Esophagus squamous epithelium (tissue), 5 donors: ENCODE data around the gene PTPRD. TPM values are rescaled to one million over a fixed set of nuclear protein-coding genes. Genes with fewer than 3 reads are reported as not detected.

Experiments used
- DNase-seq: peaks from one replicate; lab custom pipeline; 2025; lab: John Stamatoyannopoulos, UW
- H3K27ac ChIP-seq, 4 donors: fragments of 200-600 bp; sonication (generic); one replicate each; pipeline ENCODE4 v1.5.1; 2016 to 2019; ENCODE audit warnings: mild to moderate bottlenecking in 1 of 4
- H3K27me3 ChIP-seq, 4 donors: fragments of 200-600 bp; sonication (generic); 1 replicate in 3 of 4; 2 replicates in 1 of 4; pipeline versions ENCODE4 v1.5.1 to v1.6.0; 2017 to 2021; ENCODE audit warnings: antibody characterized with exemption in 1 of 4
- H3K36me3 ChIP-seq, 3 donors: fragments of 200-600 bp; sonication (generic); one replicate each; pipeline ENCODE4 v1.5.1; 2016 to 2019
- H3K4me1 ChIP-seq, 3 donors: fragments of 200-600 bp; sonication (generic); one replicate each; pipeline ENCODE4 v1.5.1; 2017 to 2019
- H3K4me3 ChIP-seq, 4 donors: fragments of 200-600 bp; sonication (generic); 1 replicate in 3 of 4; 2 replicates in 1 of 4; pipeline ENCODE4 v1.5.1; 2016 to 2019; ENCODE audit warnings: mild to moderate bottlenecking in 2 of 4, moderate library complexity in 1 of 4
- H3K9me3 ChIP-seq, 3 donors: fragments of 200-600 bp; sonication (generic); one replicate each; pipeline ENCODE4 v1.5.1; 2016 to 2019
- POLR2A ChIP-seq, 4 donors: fragments of 450-650 bp; IDR thresholded peaks; one replicate each; pipeline ENCODE4 v1.6.1; 2017; ENCODE audit warnings: antibody characterized with exemption in 4 of 4, mild to moderate bottlenecking in 4 of 4, moderate library complexity in 3 of 4
- WGBS, 2 donors: methylation state at CpG; one replicate each; pipeline ENCODE4 v1.1.5; 2018; 5-methylcytosine and 5-hydroxymethylcytosine counted together
- intact Hi-C: fragments of 100-400 bp; cut with DNase I; formaldehyde crosslinking; loops from one replicate; pipeline ENCODE4 v1.15.0; 2022
- total RNA-seq, 4 donors: library from RNA; depleted of rRNA; stranded (reverse); fragments of >200 nt; gene quantifications; one replicate each; pipeline ENCODE4 v1.1.0, GENCODE V29; 2016
- TF ChIP-seq, protein P1 (sequence below), 6 experiments: fragments of 450-650 bp in 4 of 6; fragments of 200-600 bp in 2 of 6; sonication (generic) in 2 of 6; IDR thresholded peaks; one replicate each; pipeline ENCODE4 v1.5.1; 2016 to 2019; ENCODE audit warnings: antibody characterized with exemption in 6 of 6, mild to moderate bottlenecking in 4 of 6, moderate library complexity in 4 of 6
- donor health status: DM: yes; HTN: yes; CAD: no.

PTPRD gene
- total RNA-seq, 4 donors from 2014 or later: 0.23 to 16.3 (median 6.6) TPM

DNA sequence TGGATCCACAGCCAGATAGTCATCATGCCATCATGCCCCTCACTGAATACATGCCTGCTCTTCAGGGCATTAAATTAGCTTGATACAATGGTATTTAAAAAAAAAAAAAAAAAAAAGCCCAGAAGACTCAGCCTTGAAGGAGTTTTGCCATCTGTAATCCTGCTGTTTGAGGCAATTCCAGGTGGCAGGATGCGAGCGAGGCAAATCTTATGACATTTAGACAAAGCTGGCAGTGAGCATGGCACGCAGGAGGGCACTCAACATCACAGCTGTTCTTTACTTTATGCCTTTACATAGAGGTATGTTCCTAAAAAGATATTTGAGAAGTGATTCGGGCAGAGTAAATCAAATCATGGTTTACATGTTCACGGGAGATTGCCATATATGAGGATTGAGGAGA lies 2121.2 kb downstream of the PTPRD start:
- H3K9me3 ChIP-seq: no peaks in the 10 kb centered on the region
- no peaks in the 10 kb centered on the region for H3K36me3 ChIP-seq
- no peak overlapping the region for H3K27ac ChIP-seq
- no peak overlapping the region for H3K4me3 ChIP-seq
- H3K27me3 ChIP-seq: no peaks in the 10 kb centered on the region
- intact Hi-C loops: no loop called here
- H3K4me1 ChIP-seq: no peaks in the 10 kb centered on the region
- no peak for TF ChIP-seq POLR2A (IDR thresholded peaks at IDR 0.05)
- TF ChIP-seq, protein P1, sequence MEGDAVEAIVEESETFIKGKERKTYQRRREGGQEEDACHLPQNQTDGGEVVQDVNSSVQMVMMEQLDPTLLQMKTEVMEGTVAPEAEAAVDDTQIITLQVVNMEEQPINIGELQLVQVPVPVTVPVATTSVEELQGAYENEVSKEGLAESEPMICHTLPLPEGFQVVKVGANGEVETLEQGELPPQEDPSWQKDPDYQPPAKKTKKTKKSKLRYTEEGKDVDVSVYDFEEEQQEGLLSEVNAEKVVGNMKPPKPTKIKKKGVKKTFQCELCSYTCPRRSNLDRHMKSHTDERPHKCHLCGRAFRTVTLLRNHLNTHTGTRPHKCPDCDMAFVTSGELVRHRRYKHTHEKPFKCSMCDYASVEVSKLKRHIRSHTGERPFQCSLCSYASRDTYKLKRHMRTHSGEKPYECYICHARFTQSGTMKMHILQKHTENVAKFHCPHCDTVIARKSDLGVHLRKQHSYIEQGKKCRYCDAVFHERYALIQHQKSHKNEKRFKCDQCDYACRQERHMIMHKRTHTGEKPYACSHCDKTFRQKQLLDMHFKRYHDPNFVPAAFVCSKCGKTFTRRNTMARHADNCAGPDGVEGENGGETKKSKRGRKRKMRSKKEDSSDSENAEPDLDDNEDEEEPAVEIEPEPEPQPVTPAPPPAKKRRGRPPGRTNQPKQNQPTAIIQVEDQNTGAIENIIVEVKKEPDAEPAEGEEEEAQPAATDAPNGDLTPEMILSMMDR (IDR thresholded peaks at IDR 0.05): no peak
- no peak for DNase-seq
- WGBS, 2 donors: 87% methylated on average over 5 of the region's 5 CpGs

DNA sequence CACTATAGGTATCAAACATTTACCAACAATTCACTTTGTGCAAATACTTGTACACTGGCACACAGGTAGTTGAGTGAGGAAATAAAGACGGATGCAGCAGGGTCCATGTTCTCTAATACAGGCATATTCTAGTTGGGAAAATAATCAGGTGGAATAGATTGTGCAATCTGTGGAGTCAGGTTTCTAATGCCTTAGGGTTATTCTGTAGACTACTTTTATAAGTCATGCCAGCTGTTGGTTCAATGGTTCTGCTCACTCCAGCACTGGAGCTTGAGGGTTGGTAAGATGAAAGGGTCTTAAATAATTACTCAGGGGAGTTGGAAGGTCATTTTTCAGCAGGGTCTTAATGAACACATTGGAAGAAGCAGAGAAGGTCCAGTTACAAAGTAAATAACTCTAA lies 2123.0 kb downstream of the PTPRD start:
- 78 to 80% methylated on average over 1 of the region's 1 CpG for WGBS, 2 donors
- no peaks in the 10 kb centered on the region for H3K27me3 ChIP-seq
- intact Hi-C loops: no loop called here
- no peaks in the 10 kb centered on the region for H3K36me3 ChIP-seq
- TF ChIP-seq, protein P1 (IDR thresholded peaks at IDR 0.05): no peak
- no peak for TF ChIP-seq POLR2A (IDR thresholded peaks at IDR 0.05)
- no peak for DNase-seq
- H3K4me3 ChIP-seq: no peak overlapping the region
- H3K9me3 ChIP-seq: no peaks in the 10 kb centered on the region
- no peak overlapping the region for H3K27ac ChIP-seq
- H3K4me1 ChIP-seq: no peaks in the 10 kb centered on the region

DNA sequence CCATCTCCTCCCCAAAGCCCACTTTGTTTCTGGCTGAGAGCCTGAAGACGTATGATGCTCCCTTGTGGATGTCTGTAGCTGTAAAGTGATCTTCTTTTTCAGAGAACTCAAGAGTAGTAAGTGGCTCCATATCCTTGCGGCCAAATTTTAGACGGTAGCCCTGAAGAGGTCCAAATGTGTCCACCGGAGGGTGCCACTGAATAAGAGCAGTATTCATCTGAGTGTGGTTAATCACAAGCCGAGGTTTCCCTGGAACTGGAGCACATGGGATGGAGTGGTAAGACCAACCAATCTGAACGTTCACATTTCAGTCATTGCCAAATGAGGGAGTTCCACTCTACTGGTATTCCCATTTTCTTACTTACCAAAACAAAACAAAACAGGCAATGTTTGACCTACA lies 2126.7 kb downstream of the PTPRD start:
- no peak overlapping the region for H3K27ac ChIP-seq
- no peaks in the 10 kb centered on the region for H3K4me1 ChIP-seq
- no peaks in the 10 kb centered on the region for H3K27me3 ChIP-seq
- H3K9me3 ChIP-seq: no peaks in the 10 kb centered on the region
- no peak for TF ChIP-seq POLR2A (IDR thresholded peaks at IDR 0.05)
- TF ChIP-seq, protein P1 (IDR thresholded peaks at IDR 0.05): peak in 2 of 6 experiments; percentile 13 to 54
- H3K4me3 ChIP-seq: no peak overlapping the region
- no peaks in the 10 kb centered on the region for H3K36me3 ChIP-seq
- 43 to 65% methylated on average over 2 to 6 of the region's 6 CpGs for WGBS, 2 donors
- intact Hi-C loops: no loop called here
- DNase-seq: no peak

DNA sequence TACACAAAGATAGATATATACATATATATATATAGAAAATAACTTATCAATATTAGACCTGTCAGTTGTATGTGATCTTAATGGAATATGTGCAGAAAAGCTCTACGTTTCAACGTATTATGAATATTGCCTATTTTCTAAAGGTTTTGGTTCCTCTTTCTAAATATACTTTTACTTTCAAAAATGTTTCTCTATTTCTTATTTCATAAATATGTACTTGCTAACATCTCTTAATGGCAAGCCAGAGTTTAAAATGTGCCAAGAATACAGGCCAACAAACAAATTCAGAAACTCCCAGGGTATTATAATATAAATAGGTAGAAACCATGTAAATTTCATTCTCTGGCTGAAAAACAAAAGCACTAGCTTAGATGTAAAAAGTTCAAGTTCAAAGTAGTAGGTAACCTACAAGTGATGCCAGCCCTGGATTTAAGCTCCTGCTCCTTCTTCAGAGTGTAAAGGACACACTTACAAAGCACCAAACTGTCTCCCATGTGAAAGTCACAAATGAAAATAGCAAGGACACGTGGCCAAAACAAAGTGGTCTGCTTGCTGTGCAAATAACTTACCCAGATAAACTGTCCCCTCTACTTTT lies 2128.1 kb downstream of the PTPRD start:
- Histone ChIP-seq H3K9me3 (no peaks in the 10 kb centered on the region), H3K36me3 (no peaks in the 10 kb centered on the region), H3K4me3 (no peak overlapping the region), H3K27ac (no peak overlapping the region), H3K4me1 (no peaks in the 10 kb centered on the region), H3K27me3 (no peaks in the 10 kb centered on the region)
- WGBS, 2 donors: 72 to 84% methylated on average over 3 of the region's 3 CpGs
- DNase-seq: no peak
- intact Hi-C loops: no loop called here
- TF ChIP-seq, protein P1 (IDR thresholded peaks at IDR 0.05): no peak

DNA sequence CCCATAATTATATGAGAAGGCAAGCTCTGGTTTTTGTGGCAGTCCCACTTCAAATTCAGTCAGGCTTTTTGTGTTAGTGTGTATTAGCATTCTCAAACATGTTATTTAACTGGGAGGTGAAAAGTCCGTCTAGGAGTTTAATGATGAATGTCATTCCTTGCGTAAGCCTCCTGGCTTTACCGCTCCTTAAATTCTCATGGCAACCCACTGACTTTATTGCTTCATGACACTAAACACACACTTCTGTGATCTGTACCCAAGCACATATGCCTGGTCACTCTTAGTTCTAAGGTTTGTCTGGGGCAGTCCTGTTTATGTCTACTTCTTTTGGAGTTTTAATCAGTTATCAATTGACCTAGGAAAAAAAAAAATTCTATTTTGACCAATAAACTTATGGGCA lies 2135.4 kb downstream of the PTPRD start:
- no peak for TF ChIP-seq POLR2A (IDR thresholded peaks at IDR 0.05)
- TF ChIP-seq, protein P1 (IDR thresholded peaks at IDR 0.05): no peak
- no peaks in the 10 kb centered on the region for H3K9me3 ChIP-seq
- intact Hi-C loops: no loop called here

More for the DNA sequence above, 2135.4 kb downstream of the PTPRD start:
- no peak for DNase-seq
- WGBS, 2 donors: 86 to 95% methylated on average over 3 of the region's 3 CpGs
- Histone ChIP-seq H3K4me1 (no peaks in the 10 kb centered on the region), H3K36me3 (no peaks in the 10 kb centered on the region), H3K4me3 (no peak overlapping the region), H3K27me3 (no peaks in the 10 kb centered on the region), H3K27ac (no peak overlapping the region)
